Dedifferentiated amniotic fluid mesenchymal stem cell (primary cell): ENCODE measurements around the gene KLHL36.
"Not testable (repeated sequence)": the region's sequence is repeated elsewhere in the genome, so short reads cannot be mapped to it uniquely, and the experiment has no call there.

Source experiments
- DNase-seq: peaks from one replicate; pipeline ENCODE4 v3.0.0-alpha.2; 2016; ENCODE audit errors: extremely low spot score

Gene KLHL36

GRCh38 chr16:84693869-84694268, 45.6 kb downstream of the KLHL36 start:
- not testable (repeated sequence) for DNase-seq

GRCh38 chr16:84694980-84695379, 46.7 kb downstream of the KLHL36 start:
- DNase-seq, result no peak

GRCh38 chr16:84699147-84699711, 50.9 kb downstream of the KLHL36 start:
- DNase-seq, result no peak

GRCh38 chr16:84699712-84700445, 51.6 kb downstream of the KLHL36 start, which contains the start of gene USP10:
Gene USP10, plus strand, starts transcription at chr16:84700000. Its CDS starts 91 bp downstream, at chr16:84700091.
- DNase-seq, result peak; percentile 56

GRCh38 chr16:84700446-84701300, 52.4 kb downstream of the KLHL36 start:
- peak; percentile 24 for DNase-seq

- no peak for DNase-seq
These were observed 55.4 kb downstream of the KLHL36 start for GRCh38 chr16:84703681-84704080.

- no peak for DNase-seq
These were observed 55.9 kb downstream of the KLHL36 start for GRCh38 chr16:84704253-84704652.

- no peak for DNase-seq
These were observed 58.5 kb downstream of the KLHL36 start for GRCh38 chr16:84706856-84707255.

GRCh38 chr16:84709609-84710008, 61.3 kb downstream of the KLHL36 start:
- no peak for DNase-seq

- DNase-seq, result no peak
These were observed 62.4 kb downstream of the KLHL36 start for GRCh38 chr16:84710686-84711085.
